HL-60 (cell line): ENCODE measurements around the gene SMAD7.

ENCODE experiments used
- DNase-seq, 2 experiments: peaks; one replicate each; pipeline ENCODE4 v3.0.0-alpha.2; 2010 to 2020; ENCODE audit warnings: low read depth in 1 of 2, low spot score in 1 of 2
- H3K27ac ChIP-seq: fragments of 250-450 bp; sonication (Bioruptor Pico); replicated peaks from 2 replicates; pipeline ENCODE4 v1.5.1; 2020; ENCODE audit warnings: mild to moderate bottlenecking, moderate library complexity
- H3K27me3 ChIP-seq: fragments of 250-450 bp; sonication (Bioruptor Pico); 2 replicates; pipeline ENCODE4 v1.5.1; 2021; ENCODE audit warnings: mild to moderate bottlenecking, moderate library complexity; ENCODE audit not compliant: insufficient read depth, poor library complexity, severe bottlenecking
- H3K4me3 ChIP-seq: replicated peaks from 2 replicates; pipeline ENCODE4 v1.5.1; 2011; ENCODE audit warnings: mild to moderate bottlenecking, control low read depth, low read length; ENCODE audit not compliant: insufficient read depth
- GABPA ChIP-seq: IDR thresholded peaks from 2 replicates; pipeline ENCODE4 v1.6.1; 2012; ENCODE audit warnings: low read depth
- POLR2AphosphoS5 ChIP-seq: IDR thresholded peaks from 2 replicates; pipeline ENCODE4 v1.6.1; 2012; ENCODE audit warnings: low read depth
- REST ChIP-seq: IDR thresholded peaks from 2 replicates; pipeline ENCODE4 v1.6.1; 2012; ENCODE audit warnings: low read depth; ENCODE audit not compliant: insufficient replicate concordance
- SPI1 ChIP-seq: IDR thresholded peaks from 2 replicates; pipeline ENCODE4 v1.6.1; 2012; ENCODE audit warnings: low read depth, mild to moderate bottlenecking, borderline replicate concordance
- TF ChIP-seq, protein P1 (sequence below): IDR thresholded peaks from one replicate; pipeline ENCODE4 v1.5.1; 2011; ENCODE audit warnings: low read length, control low read depth, inconsistent platforms; ENCODE audit not compliant: insufficient read depth

Gene SMAD7

GRCh38 chr18:48949050-48949605 lies 1.6 kb downstream of the SMAD7 start:
- H3K27me3 ChIP-seq = no peaks in the 10 kb centered on the region
- peak overlapping the region; percentile 61 for H3K27ac ChIP-seq
- TF ChIP-seq GABPA (no peak), POLR2AphosphoS5 (peak; percentile 19; the same call in 1 of the 2 replicates)
- peak in 1 of 2 experiments; percentile 62 for DNase-seq
- H3K4me3 ChIP-seq = peak overlapping the region; percentile 72

GRCh38 chr18:48948112-48949049 lies 2.4 kb downstream of the SMAD7 start:
- Histone ChIP-seq H3K27me3 (no peaks in the 10 kb centered on the region), H3K27ac (peak overlapping the region; percentile 61), H3K4me3 (peak overlapping the region; percentile 72)
- TF ChIP-seq REST (no peak), POLR2AphosphoS5 (peak; percentile 5; the same call in 1 of the 2 replicates)
- DNase-seq = peak in 1 of 2 experiments; percentile 56

DNA sequence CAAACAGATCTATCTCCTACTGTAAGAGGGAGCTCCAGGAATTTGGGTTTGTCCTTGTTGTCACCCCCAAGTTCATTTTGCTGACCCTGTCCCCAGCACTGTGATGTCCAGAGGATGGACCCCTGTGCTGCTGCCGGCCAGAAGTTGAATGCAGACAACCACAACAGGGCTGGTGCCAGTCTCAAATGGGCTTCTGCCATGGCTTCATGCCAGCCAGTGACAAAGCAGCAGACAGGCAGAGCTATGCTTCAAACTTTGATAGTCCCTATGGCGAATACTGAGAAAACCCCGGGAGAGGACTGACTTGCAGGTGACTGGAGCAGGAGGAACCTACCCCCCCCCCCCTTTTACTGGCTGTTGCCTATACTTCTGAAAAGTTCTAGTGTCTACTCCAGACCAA lies 3.2 kb downstream of the SMAD7 start:
- no peak for DNase-seq
- Histone ChIP-seq H3K27ac (no peak overlapping the region), H3K27me3 (no peaks in the 10 kb centered on the region), H3K4me3 (peak overlapping the region; percentile 72)
- TF ChIP-seq SPI1 (no peak), REST (no peak), GABPA (no peak), POLR2AphosphoS5 (no peak)
- TF ChIP-seq, protein P1, sequence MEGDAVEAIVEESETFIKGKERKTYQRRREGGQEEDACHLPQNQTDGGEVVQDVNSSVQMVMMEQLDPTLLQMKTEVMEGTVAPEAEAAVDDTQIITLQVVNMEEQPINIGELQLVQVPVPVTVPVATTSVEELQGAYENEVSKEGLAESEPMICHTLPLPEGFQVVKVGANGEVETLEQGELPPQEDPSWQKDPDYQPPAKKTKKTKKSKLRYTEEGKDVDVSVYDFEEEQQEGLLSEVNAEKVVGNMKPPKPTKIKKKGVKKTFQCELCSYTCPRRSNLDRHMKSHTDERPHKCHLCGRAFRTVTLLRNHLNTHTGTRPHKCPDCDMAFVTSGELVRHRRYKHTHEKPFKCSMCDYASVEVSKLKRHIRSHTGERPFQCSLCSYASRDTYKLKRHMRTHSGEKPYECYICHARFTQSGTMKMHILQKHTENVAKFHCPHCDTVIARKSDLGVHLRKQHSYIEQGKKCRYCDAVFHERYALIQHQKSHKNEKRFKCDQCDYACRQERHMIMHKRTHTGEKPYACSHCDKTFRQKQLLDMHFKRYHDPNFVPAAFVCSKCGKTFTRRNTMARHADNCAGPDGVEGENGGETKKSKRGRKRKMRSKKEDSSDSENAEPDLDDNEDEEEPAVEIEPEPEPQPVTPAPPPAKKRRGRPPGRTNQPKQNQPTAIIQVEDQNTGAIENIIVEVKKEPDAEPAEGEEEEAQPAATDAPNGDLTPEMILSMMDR = no peak

DNA sequence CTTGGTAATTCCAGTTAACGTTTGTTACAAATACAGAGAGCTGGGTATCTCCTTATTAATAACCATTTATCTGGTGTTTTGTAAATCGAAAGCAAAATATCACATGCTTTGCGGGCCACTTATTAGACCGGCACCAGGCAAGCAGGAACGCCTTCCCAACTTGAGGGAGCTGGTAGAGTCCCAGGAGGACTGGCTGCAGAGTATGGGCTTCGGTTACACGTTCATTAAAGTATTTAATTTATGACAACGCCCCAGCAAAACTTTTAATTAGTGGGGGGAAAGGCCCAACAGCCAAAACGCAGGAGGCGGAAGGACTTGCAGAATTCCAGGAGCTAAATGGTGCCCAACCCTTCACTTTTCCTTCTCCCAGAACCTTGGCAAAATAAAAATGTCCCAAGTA lies 3.7 kb downstream of the SMAD7 start:
- no peaks in the 10 kb centered on the region for H3K27me3 ChIP-seq
- no peak overlapping the region for H3K4me3 ChIP-seq
- no peak for DNase-seq
- TF ChIP-seq REST (no peak), POLR2AphosphoS5 (no peak), SPI1 (no peak), GABPA (no peak)
- TF ChIP-seq, protein P1 = no peak
- no peak overlapping the region for H3K27ac ChIP-seq
